Measurements from ENCODE around the gene CDC16.

CDC16 gene

GRCh38 chr13:114204894-114205293 lies 29.8 kb upstream of the CDC16 start:
- H3K27me3 ChIP-seq (ENCODE audit: insufficient read depth, low read length): peaks cover 10% of the 10 kb centered on the region; the same call in 1 of the 2 replicates
- no peak overlapping the region for H3K4me3 ChIP-seq (ENCODE audit: low read depth, low read length)
- no peak overlapping the region for H3K27ac ChIP-seq (ENCODE audit: low read depth, low read length)
- no peaks in the 10 kb centered on the region for H3K79me2 ChIP-seq (ENCODE audit: control insufficient read depth, insufficient read depth, low read length, unreplicated experiment)
- H2AFZ ChIP-seq (ENCODE audit: low read length, unreplicated experiment): no peak overlapping the region
- no peaks in the 10 kb centered on the region for H3K4me1 ChIP-seq (ENCODE audit: control insufficient read depth, insufficient read depth, low read length, unreplicated experiment)
- no peaks in the 10 kb centered on the region for H3K36me3 ChIP-seq (ENCODE audit: insufficient read depth, low read length)

- Histone ChIP-seq H3K27me3 (ENCODE audit: insufficient read depth, low read length) (peaks cover 7% of the 10 kb centered on the region; the same call in 1 of the 2 replicates), H3K36me3 (ENCODE audit: insufficient read depth, low read length) (no peaks in the 10 kb centered on the region), H3K4me1 (ENCODE audit: control insufficient read depth, insufficient read depth, low read length, unreplicated experiment) (no peaks in the 10 kb centered on the region), H2AFZ (ENCODE audit: low read length, unreplicated experiment) (no peak overlapping the region), H3K27ac (ENCODE audit: low read depth, low read length) (no peak overlapping the region), H3K79me2 (ENCODE audit: control insufficient read depth, insufficient read depth, low read length, unreplicated experiment) (no peaks in the 10 kb centered on the region), H3K4me3 (ENCODE audit: low read depth, low read length) (no peak overlapping the region)
Measured at GRCh38 chr13:114208134-114208533, 26.6 kb upstream of the CDC16 start.

DNA sequence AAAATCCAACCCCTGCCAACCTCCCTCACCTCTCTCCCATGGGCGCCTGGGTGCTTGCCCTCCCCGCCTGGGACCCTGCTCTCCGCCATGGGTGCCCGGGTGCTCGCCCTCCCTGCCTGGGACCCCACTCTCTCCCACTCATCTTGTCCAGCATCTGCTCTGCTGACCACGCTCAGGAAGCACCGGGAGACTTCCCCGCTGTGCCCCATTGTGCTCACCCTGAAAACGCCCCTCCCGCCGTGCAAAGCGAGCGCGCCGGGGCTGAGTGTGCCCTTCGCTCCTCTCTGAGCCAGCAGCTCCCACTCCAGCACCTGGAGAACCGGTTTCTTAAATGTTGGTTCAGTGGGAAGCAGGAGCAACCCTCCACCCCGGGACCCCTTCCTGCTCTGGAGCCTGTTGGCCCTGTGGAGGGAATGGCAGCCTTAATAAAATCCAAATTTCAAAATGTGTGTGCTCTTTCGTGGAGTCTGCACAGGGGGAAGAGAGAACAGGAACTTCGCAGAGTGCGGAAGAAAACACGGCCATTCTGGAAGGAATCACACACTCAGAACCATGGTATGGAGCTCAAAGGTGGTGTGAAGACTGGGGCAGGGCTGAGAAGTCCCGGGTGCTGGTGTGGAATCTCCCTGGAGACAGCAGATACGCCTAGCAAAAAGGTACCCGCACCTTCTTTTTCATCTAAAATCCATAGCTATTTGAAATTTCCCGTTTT lies 23.1 kb upstream of the CDC16 start:
- H3K79me2 ChIP-seq (ENCODE audit: control insufficient read depth, insufficient read depth, low read length, unreplicated experiment): no peaks in the 10 kb centered on the region
- no peak overlapping the region for H2AFZ ChIP-seq (ENCODE audit: low read length, unreplicated experiment)
- H3K4me3 ChIP-seq (ENCODE audit: low read depth, low read length): no peak overlapping the region
- no peaks in the 10 kb centered on the region for H3K4me1 ChIP-seq (ENCODE audit: control insufficient read depth, insufficient read depth, low read length, unreplicated experiment)
- no peaks in the 10 kb centered on the region for H3K36me3 ChIP-seq (ENCODE audit: insufficient read depth, low read length)
- H3K27me3 ChIP-seq (ENCODE audit: insufficient read depth, low read length): no peaks in the 10 kb centered on the region
- no peak overlapping the region; the same call in 1 of the 2 replicates for H3K27ac ChIP-seq (ENCODE audit: low read depth, low read length)

DNA sequence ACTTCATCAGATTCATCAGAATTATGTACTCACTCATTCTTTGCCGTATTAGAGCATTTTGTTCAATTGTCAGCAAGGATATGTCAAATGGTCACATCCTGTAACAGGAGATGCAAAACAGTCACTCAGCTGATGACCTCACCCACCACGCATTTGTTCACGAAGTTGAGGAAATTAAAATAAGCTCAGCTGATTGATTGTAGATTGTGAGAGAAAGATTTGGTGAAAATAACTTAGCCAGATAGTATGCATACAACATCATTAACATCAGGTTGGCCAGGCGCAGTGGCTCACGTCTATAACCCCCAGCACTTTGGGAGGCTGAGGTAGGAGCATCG lies 22.6 kb upstream of the CDC16 start:
- H2AFZ ChIP-seq (ENCODE audit: low read length, unreplicated experiment): no peak overlapping the region

DNA sequence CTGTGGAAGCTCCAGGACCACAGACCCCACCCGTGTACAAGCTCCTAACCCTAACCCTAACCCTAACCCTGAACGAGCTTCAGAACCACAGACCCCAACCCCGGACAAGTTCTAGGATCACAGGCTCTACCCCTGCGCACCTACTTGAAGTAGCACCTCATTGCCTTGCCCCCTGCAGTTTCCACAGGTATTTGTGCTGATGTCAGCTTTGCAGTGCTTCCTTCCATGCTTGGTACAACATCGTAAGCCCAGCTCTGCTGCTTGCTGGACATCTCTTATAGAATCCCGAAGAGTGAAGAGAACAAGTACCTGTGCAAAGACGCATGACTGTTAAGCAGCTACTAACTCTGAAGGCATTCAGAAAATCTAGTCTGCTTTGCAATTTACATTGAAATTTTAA lies 20.7 kb upstream of the CDC16 start:
- Histone ChIP-seq H3K79me2 (ENCODE audit: control insufficient read depth, insufficient read depth, low read length, unreplicated experiment) (no peaks in the 10 kb centered on the region), H3K4me3 (ENCODE audit: low read depth, low read length) (no peak overlapping the region), H3K4me1 (ENCODE audit: control insufficient read depth, insufficient read depth, low read length, unreplicated experiment) (no peaks in the 10 kb centered on the region), H3K36me3 (ENCODE audit: insufficient read depth, low read length) (no peaks in the 10 kb centered on the region), H3K27ac (ENCODE audit: low read depth, low read length) (no peak overlapping the region), H3K27me3 (ENCODE audit: insufficient read depth, low read length) (no peaks in the 10 kb centered on the region), H2AFZ (ENCODE audit: low read length, unreplicated experiment) (no peak overlapping the region)

More for the DNA sequence above, 22.6 kb upstream of the CDC16 start:
- Histone ChIP-seq H3K27ac (ENCODE audit: low read depth, low read length) (no peak overlapping the region; the same call in 1 of the 2 replicates), H3K79me2 (ENCODE audit: control insufficient read depth, insufficient read depth, low read length, unreplicated experiment) (no peaks in the 10 kb centered on the region), H3K4me1 (ENCODE audit: control insufficient read depth, insufficient read depth, low read length, unreplicated experiment) (no peaks in the 10 kb centered on the region), H3K27me3 (ENCODE audit: insufficient read depth, low read length) (no peaks in the 10 kb centered on the region), H3K4me3 (ENCODE audit: low read depth, low read length) (no peak overlapping the region), H3K36me3 (ENCODE audit: insufficient read depth, low read length) (no peaks in the 10 kb centered on the region)

GRCh38 chr13:114219392-114219791 lies 15.3 kb upstream of the CDC16 start:
- H3K79me2 ChIP-seq (ENCODE audit: control insufficient read depth, insufficient read depth, low read length, unreplicated experiment): no peaks in the 10 kb centered on the region
- H2AFZ ChIP-seq (ENCODE audit: low read length, unreplicated experiment): no peak overlapping the region
- no peak overlapping the region for H3K27ac ChIP-seq (ENCODE audit: low read depth, low read length)
- H3K4me1 ChIP-seq (ENCODE audit: control insufficient read depth, insufficient read depth, low read length, unreplicated experiment): peaks cover 6% of the 10 kb centered on the region
- H3K4me3 ChIP-seq (ENCODE audit: low read depth, low read length): no peak overlapping the region
- no peaks in the 10 kb centered on the region for H3K36me3 ChIP-seq (ENCODE audit: insufficient read depth, low read length)
- H3K27me3 ChIP-seq (ENCODE audit: insufficient read depth, low read length): no peaks in the 10 kb centered on the region

GRCh38 chr13:114222461-114222968 lies 12.2 kb upstream of the CDC16 start:
- Histone ChIP-seq H3K4me1 (ENCODE audit: control insufficient read depth, insufficient read depth, low read length, unreplicated experiment) (peaks cover 6% of the 10 kb centered on the region), H3K79me2 (ENCODE audit: control insufficient read depth, insufficient read depth, low read length, unreplicated experiment) (no peaks in the 10 kb centered on the region), H3K36me3 (ENCODE audit: insufficient read depth, low read length) (no peaks in the 10 kb centered on the region), H3K27ac (ENCODE audit: low read depth, low read length) (peak overlapping the region; percentile 5; the same call in 1 of the 2 replicates), H2AFZ (ENCODE audit: low read length, unreplicated experiment) (peak overlapping the region; percentile 75), H3K4me3 (ENCODE audit: low read depth, low read length) (peak overlapping the region; percentile 39; the same call in 1 of the 2 replicates), H3K27me3 (ENCODE audit: insufficient read depth, low read length) (no peaks in the 10 kb centered on the region)

GRCh38 chr13:114224201-114224600 lies 10.5 kb upstream of the CDC16 start:
- 0 out of 2 replicates have a peak, but pooled peaks cover under 1% of the 10 kb centered on the region for H3K27me3 ChIP-seq (ENCODE audit: insufficient read depth, low read length)
- no peak overlapping the region for H3K27ac ChIP-seq (ENCODE audit: low read depth, low read length)
- no peak overlapping the region for H3K4me3 ChIP-seq (ENCODE audit: low read depth, low read length)
- H3K4me1 ChIP-seq (ENCODE audit: control insufficient read depth, insufficient read depth, low read length, unreplicated experiment): peaks cover 6% of the 10 kb centered on the region
- no peak overlapping the region for H2AFZ ChIP-seq (ENCODE audit: low read length, unreplicated experiment)
- H3K79me2 ChIP-seq (ENCODE audit: control insufficient read depth, insufficient read depth, low read length, unreplicated experiment): no peaks in the 10 kb centered on the region
- H3K36me3 ChIP-seq (ENCODE audit: insufficient read depth, low read length): no peaks in the 10 kb centered on the region

DNA sequence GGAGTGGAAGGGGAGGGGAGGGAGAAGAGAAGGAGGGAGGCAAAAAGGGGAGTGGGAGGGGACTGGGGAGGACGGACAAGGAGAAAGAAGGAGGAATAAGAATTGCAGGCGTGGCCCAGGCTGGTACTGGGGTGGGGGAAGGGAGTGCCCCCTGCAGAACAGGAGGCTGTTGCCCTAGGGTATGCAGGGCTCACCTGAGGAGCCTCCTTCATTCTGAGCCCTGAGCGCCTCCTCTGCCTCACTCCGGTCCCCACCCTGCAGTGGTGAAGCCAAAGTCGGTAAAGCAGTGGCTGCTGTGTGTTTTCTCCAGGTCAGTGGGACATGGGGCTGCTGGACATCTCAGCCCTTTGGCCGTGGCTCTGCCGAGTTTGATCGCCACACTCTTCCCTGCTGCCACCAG lies 9.1 kb upstream of the CDC16 start:
- no peaks in the 10 kb centered on the region for H3K79me2 ChIP-seq (ENCODE audit: control insufficient read depth, insufficient read depth, low read length, unreplicated experiment)
- H3K36me3 ChIP-seq (ENCODE audit: insufficient read depth, low read length): no peaks in the 10 kb centered on the region
- H3K27ac ChIP-seq (ENCODE audit: low read depth, low read length): no peak overlapping the region
- H2AFZ ChIP-seq (ENCODE audit: low read length, unreplicated experiment): no peak overlapping the region
- 0 out of 2 replicates have a peak, but pooled peaks cover 9% of the 10 kb centered on the region for H3K27me3 ChIP-seq (ENCODE audit: insufficient read depth, low read length)
- H3K4me3 ChIP-seq (ENCODE audit: low read depth, low read length): no peak overlapping the region
- H3K4me1 ChIP-seq (ENCODE audit: control insufficient read depth, insufficient read depth, low read length, unreplicated experiment): peaks cover 6% of the 10 kb centered on the region

DNA sequence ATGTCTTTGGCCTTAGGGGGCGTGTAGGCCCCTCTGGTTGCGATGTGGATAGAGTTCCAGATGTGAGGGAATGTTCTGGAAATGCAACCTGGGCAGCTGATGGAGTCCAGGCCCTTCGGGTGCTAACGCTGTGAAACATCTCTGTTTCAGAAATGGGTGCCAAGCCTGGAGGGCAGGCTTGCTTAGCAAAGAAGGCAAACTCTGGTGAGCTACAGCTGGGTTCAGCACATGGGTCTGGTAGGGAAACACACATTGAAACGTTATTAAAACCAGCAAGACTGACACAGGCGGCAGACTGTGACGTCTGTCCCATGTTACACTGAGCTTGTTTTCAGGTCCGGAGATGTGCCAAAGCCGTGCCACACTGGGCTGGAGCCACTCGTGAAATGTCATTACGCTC lies 8.6 kb upstream of the CDC16 start:
- Histone ChIP-seq H3K4me1 (ENCODE audit: control insufficient read depth, insufficient read depth, low read length, unreplicated experiment) (peaks cover 6% of the 10 kb centered on the region), H3K79me2 (ENCODE audit: control insufficient read depth, insufficient read depth, low read length, unreplicated experiment) (no peaks in the 10 kb centered on the region), H2AFZ (ENCODE audit: low read length, unreplicated experiment) (no peak overlapping the region), H3K4me3 (ENCODE audit: low read depth, low read length) (no peak overlapping the region), H3K27me3 (ENCODE audit: insufficient read depth, low read length) (0 out of 2 replicates have a peak, but pooled peaks cover 9% of the 10 kb centered on the region), H3K36me3 (ENCODE audit: insufficient read depth, low read length) (no peaks in the 10 kb centered on the region), H3K27ac (ENCODE audit: low read depth, low read length) (no peak overlapping the region)

DNA sequence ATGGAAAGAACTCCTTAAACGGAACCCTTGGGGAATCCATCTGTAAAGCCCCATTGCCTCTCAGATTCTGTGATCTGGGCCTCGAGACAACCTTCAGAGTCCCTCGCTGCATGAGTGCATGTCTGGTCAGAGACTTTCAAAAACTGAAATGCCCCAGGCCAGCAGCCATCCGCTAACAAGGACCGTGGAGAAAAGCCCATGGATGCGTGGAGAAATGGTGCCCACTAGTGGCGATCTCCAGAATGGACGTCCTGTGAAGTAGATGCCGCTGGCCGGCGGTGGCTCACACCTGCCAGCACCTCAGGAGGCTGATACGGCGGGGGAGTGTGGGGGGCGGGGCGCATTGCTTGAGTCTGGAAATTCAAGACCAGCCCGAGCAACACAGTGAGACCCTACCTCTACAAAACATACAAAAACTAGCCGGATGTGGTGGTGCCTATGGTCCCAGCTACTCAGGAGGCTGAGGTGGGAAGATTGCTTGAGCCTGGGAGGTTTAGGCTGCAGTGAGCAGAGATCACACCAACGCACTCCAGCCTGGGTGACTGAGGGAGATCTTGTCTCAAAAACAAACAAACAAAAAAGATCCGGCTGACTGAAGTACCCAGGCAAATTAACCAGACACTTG lies 7.9 kb upstream of the CDC16 start:
- Histone ChIP-seq H3K4me1 (ENCODE audit: control insufficient read depth, insufficient read depth, low read length, unreplicated experiment) (peaks cover 6% of the 10 kb centered on the region), H3K27me3 (ENCODE audit: insufficient read depth, low read length) (0 out of 2 replicates have a peak, but pooled peaks cover 9% of the 10 kb centered on the region), H2AFZ (ENCODE audit: low read length, unreplicated experiment) (no peak overlapping the region), H3K4me3 (ENCODE audit: low read depth, low read length) (no peak overlapping the region), H3K79me2 (ENCODE audit: control insufficient read depth, insufficient read depth, low read length, unreplicated experiment) (no peaks in the 10 kb centered on the region), H3K27ac (ENCODE audit: low read depth, low read length) (no peak overlapping the region), H3K36me3 (ENCODE audit: insufficient read depth, low read length) (no peaks in the 10 kb centered on the region)

Measured in ACC112 (cell line).